Stomach (tissue), 4 donors: ENCODE measurements around the gene PRPF6.

ENCODE experiments used
- CTCF ChIP-seq, 7 experiments: fragments of 450-650 bp in 4 of 7; fragments of 200-600 bp in 3 of 7; sonication (generic) in 3 of 7; IDR thresholded peaks; one replicate each; pipeline ENCODE4 v1.5.1; 2016 to 2019; ENCODE audit warnings: antibody characterized with exemption in 7 of 7, control low read depth in 2 of 7, mild to moderate bottlenecking in 1 of 7
- EP300 ChIP-seq: sonication (generic); formaldehyde crosslinking; IDR thresholded peaks from one replicate; pipeline ENCODE4 v1.6.1; 2017; ENCODE audit warnings: antibody characterized with exemption
- POLR2A ChIP-seq, 4 donors: fragments of 450-650 bp; IDR thresholded peaks; one replicate each; pipeline ENCODE4 v1.6.1; 2016; ENCODE audit warnings: antibody characterized with exemption in 4 of 4, control low read depth in 2 of 4, mild to moderate bottlenecking in 1 of 4, moderate library complexity in 1 of 4
- POLR2AphosphoS5 ChIP-seq, 3 donors: sonication (generic); formaldehyde crosslinking; IDR thresholded peaks; one replicate each; pipeline ENCODE4 v1.6.1; 2016; ENCODE audit warnings: antibody characterized with exemption in 3 of 3

DNA sequence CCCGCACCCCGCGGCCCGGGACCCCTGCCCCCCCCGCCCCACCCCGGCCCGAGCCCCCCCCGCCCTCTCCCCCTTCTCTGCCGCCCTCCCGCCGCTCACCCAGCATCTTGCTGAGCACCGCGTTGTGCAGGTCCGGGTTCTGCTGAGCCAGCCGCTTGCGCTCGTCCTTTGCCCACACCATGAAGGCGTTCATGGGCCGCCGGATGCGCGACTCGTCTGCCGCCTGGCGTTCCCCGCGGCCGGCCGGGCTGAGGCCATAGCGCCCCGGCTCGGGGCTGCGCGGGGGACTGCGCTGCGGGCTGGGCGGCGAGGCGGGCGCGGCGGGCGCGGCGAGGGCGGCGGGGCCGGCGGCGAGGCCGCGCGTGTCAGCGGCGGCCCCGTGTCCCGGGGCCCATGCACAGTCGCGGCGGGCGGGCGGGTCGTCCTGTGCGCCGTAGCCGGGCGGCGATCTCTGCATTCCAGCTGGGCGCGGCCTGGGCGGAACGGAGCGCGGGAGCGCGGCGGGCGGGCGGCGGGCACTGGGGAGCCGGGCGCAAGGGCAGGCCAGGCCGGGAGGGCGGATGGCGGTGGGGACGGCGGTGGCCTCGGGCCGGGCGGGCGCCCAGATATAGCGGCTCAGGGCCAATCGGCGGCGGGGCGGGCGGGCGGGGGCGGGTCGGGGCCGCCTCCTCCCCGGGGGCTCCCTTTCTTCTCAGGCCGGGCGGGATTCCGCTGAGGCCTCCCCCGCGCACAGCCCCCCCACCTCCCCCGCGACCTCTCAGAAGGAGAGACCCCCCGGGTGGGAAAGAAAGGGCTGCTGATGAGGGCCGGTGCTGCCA lies 68.3 kb downstream of the PRPF6 start, which contains the start of gene SOX18:
- TF ChIP-seq CTCF (IDR thresholded peaks at IDR 0.05) = no peak
- no peak for TF ChIP-seq POLR2A (IDR thresholded peaks at IDR 0.05)
- peak in 2 of 3 donors; percentile 40 to 67 for TF ChIP-seq POLR2AphosphoS5 (IDR thresholded peaks at IDR 0.05)
- no peak for TF ChIP-seq EP300
